A673 (cell line): ENCODE data around the gene SH3RF1. TPM values are rescaled to one million over a fixed set of nuclear protein-coding genes. Genes with fewer than 3 reads are reported as not detected.

Experiments
- BruUV-seq: library from RNA; stranded (reverse); fragments of 400-500 nt; replicated peaks from 2 replicates; lab custom pipeline; 2021; lab: Mats Ljungman, UMichigan
- CTCF ChIA-PET: fragments of 300-600 bp; sonication (Branson Sonifier 250); formaldehyde crosslinking; loops from one replicate; lab custom pipeline; 2022; ENCODE audit warnings: antibody characterized with exemption; lab: Charles Lee
- POLR2A ChIA-PET: fragments of 300-600 bp; sonication (Branson Sonifier 250); formaldehyde crosslinking; loops from one replicate; lab custom pipeline; 2022; ENCODE audit warnings: antibody characterized with exemption; ENCODE audit not compliant: low non-redundant PET; lab: Charles Lee
- DNase-seq: peaks from one replicate; pipeline ENCODE4 v3.0.0-alpha.2; 2015; ENCODE audit warnings: low spot score
- H3K27ac ChIP-seq: fragments of 200-600 bp; sonication (generic); 2 replicates; pipeline ENCODE4 v1.5.1; 2016; ENCODE audit warnings: mixed run types, low read depth, mild to moderate bottlenecking, mixed read lengths, antibody characterized with exemption, low read length; ENCODE audit not compliant: poor library complexity, severe bottlenecking
- H3K27me3 ChIP-seq: fragments of 200-600 bp; sonication (generic); replicated peaks from 2 replicates; pipeline ENCODE4 v1.6.1; 2017; ENCODE audit warnings: mixed run types, low read depth, mild to moderate bottlenecking, mixed read lengths, antibody characterized with exemption, low read length; ENCODE audit not compliant: insufficient read depth, poor library complexity
- H3K36me3 ChIP-seq: fragments of 200-600 bp; sonication (generic); 2 replicates; pipeline ENCODE4 v1.6.1; 2016; ENCODE audit warnings: mixed run types, mild to moderate bottlenecking, mixed read lengths, antibody characterized with exemption, low read length; ENCODE audit not compliant: insufficient read depth, poor library complexity, severe bottlenecking
- H3K4me1 ChIP-seq: fragments of 200-600 bp; sonication (generic); 2 replicates; pipeline ENCODE4 v1.6.1; 2017; ENCODE audit warnings: mixed run types, mild to moderate bottlenecking, mixed read lengths, antibody characterized with exemption, low read length; ENCODE audit not compliant: insufficient read depth, poor library complexity, severe bottlenecking
- H3K4me3 ChIP-seq: fragments of 200-600 bp; sonication (generic); 2 replicates; pipeline ENCODE4 v1.5.1; 2016; ENCODE audit warnings: low read depth, mixed run types, mild to moderate bottlenecking, mixed read lengths, low read length; ENCODE audit not compliant: poor library complexity, severe bottlenecking
- H3K9me3 ChIP-seq: fragments of 200-600 bp; sonication (generic); 2 replicates; pipeline ENCODE4 v1.6.1; 2016; ENCODE audit warnings: mixed run types, low read depth, mild to moderate bottlenecking, mixed read lengths, antibody characterized with exemption, low read length; ENCODE audit not compliant: poor library complexity, severe bottlenecking
- EZH2 ChIP-seq: fragments of 200-600 bp; sonication (generic); IDR thresholded peaks from 2 replicates; pipeline ENCODE4 v1.6.1; 2017; ENCODE audit warnings: borderline replicate concordance, low read depth, mild to moderate bottlenecking, mixed read lengths, antibody characterized with exemption, low read length; ENCODE audit not compliant: poor library complexity, severe bottlenecking
- intact Hi-C: fragments of 100-400 bp; cut with micrococcal nuclease; formaldehyde crosslinking; loops from one replicate; pipeline ENCODE4 v1.10.0; 2022; ENCODE audit not compliant: unreplicated experiment
- total RNA-seq: library from RNA; stranded (reverse); gene quantifications from 2 replicates; pipeline ENCODE4 v1.2.3, GENCODE V29; 2021
- TF ChIP-seq, protein P1 (sequence below): fragments of 300-800, 200-600 bp; sonication (generic); conservative IDR thresholded peaks from 2 replicates; pipeline ENCODE4 v1.5.1; 2017; ENCODE audit warnings: low read depth, mild to moderate bottlenecking, antibody characterized with exemption, low read length, moderate library complexity, mixed read lengths

Gene SH3RF1
- total RNA-seq, 1 experiment from 2014 or later, result 15.3 TPM

DNA sequence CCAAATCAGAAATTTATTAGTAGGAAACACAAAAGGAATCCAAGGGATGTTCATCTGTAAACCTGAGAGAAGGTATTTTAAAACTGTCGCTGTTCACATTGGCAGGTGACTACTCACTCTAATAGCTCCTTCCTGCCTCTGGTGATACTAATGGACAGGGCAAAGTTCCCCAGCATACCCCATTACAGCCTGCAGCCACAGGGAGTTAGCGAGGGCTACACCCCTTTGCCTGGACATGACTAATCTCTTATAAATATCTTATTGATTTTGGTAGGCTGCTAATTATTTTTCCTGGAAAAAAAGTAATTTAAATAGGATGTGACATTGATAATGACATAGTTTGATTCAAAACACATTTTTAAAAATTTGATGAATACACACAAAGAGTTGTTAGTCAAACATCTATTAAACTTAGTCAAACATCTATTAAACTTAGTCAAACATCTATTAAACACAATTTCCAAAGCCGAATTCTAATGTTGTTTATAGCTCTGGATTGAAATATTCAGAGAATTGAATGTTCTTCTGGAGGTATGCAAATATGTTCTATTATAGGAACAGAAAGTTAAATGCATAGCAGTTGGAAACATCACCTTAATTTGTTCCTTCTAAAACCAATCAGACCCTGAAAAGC, 177.8 kb downstream of the SH3RF1 start:
- Histone ChIP-seq H3K27ac (no peak overlapping the region), H3K4me3 (no peak overlapping the region), H3K4me1 (no peaks in the 10 kb centered on the region), H3K36me3 (no peaks in the 10 kb centered on the region), H3K9me3 (peaks cover 9% of the 10 kb centered on the region), H3K27me3 (no peaks in the 10 kb centered on the region)
- DNase-seq, result no peak
- CTCF ChIA-PET, result no interaction called here
- intact Hi-C loops, result no loop called here
- TF ChIP-seq EZH2, result no peak
- TF ChIP-seq, protein P1, sequence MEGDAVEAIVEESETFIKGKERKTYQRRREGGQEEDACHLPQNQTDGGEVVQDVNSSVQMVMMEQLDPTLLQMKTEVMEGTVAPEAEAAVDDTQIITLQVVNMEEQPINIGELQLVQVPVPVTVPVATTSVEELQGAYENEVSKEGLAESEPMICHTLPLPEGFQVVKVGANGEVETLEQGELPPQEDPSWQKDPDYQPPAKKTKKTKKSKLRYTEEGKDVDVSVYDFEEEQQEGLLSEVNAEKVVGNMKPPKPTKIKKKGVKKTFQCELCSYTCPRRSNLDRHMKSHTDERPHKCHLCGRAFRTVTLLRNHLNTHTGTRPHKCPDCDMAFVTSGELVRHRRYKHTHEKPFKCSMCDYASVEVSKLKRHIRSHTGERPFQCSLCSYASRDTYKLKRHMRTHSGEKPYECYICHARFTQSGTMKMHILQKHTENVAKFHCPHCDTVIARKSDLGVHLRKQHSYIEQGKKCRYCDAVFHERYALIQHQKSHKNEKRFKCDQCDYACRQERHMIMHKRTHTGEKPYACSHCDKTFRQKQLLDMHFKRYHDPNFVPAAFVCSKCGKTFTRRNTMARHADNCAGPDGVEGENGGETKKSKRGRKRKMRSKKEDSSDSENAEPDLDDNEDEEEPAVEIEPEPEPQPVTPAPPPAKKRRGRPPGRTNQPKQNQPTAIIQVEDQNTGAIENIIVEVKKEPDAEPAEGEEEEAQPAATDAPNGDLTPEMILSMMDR, result no peak
- no TSS peak for BruUV-seq
- POLR2A ChIA-PET, result no interaction called here

DNA sequence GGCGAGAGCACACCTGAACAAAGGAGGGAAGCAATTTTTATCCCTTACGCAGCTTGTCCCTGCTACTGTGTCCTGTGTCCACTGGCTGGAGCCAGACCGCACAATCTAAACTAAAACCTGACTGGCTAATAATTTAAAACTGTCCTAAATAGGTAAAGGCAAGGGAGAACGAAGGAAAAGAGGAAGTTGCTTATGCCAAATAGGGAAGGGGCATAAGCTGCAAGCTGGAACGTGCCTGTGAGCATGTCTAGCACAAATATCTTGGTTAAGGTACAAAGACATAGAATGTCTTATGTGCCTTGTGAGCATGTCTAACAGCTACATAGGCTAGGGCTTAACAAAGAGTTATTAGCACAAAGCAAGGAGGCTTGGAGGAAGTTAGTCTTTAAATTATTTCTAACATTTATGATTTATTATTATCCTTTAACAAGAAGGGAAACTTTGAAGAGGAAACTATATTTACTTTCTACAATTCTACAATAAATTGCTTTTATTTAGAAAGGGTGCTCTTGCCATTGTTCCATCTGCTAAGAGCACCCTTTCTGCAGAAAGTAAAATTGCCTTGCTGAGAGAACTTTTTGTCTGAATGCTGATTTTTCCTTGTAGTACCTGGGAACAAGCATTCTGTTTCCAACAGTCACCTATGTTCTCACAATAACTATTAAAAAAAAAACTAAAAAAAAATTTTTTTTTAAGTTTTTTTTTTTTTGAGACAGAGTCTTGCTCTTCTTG, 180.1 kb downstream of the SH3RF1 start:
- Histone ChIP-seq H3K9me3 (peaks cover 9% of the 10 kb centered on the region), H3K36me3 (no peaks in the 10 kb centered on the region), H3K27ac (no peak overlapping the region), H3K4me3 (no peak overlapping the region), H3K4me1 (no peaks in the 10 kb centered on the region), H3K27me3 (no peaks in the 10 kb centered on the region)
- CTCF ChIA-PET, result no interaction called here
- TF ChIP-seq, protein P1, result no peak
- no peak for TF ChIP-seq EZH2
- POLR2A ChIA-PET, result no interaction called here
- DNase-seq, result no peak
- BruUV-seq, result no TSS peak
- intact Hi-C loops, result no loop called here

DNA sequence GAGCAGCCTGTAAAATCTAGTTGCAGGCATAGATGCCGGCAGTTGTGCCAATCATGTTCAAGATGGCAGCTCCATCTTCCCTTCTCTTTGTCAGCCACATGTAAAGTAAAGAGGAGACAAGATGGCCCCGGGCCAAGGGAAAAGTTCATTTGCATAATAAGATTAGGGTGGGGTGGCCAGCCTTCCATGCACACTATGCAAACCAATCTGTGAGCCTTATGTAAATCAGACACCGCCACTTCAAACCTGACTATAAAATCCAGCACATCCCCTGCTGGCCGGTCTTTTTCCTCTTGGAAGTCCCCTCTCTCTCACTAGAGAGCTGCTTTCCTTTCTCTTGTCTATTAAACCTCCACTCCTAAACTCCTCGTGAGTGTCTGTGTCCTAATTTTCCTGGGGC, 181.8 kb downstream of the SH3RF1 start:
- ChIA-PET CTCF (interaction anchor here (0.5 to 1.2 kb wide), 2 partner anchors 13 to 88 kb away, joined by 3 to 6 read pairs; no protein-coding TSS in a partner anchor), POLR2A (interaction anchor here (0.6 kb wide), 1 partner anchor 128 kb away, joined by 4 read pairs; no protein-coding TSS in a partner anchor)
- no TSS peak for BruUV-seq
- H3K27ac ChIP-seq, result no peak overlapping the region
- H3K4me3 ChIP-seq, result no peak overlapping the region
- peaks cover 9% of the 10 kb centered on the region for H3K4me1 ChIP-seq
- TF ChIP-seq EZH2, result no peak
- TF ChIP-seq, protein P1, result peak; percentile 39
- H3K9me3 ChIP-seq, result peaks cover 9% of the 10 kb centered on the region
- peak; percentile 95 for DNase-seq
- intact Hi-C loops, result no loop called here
- no peaks in the 10 kb centered on the region for H3K36me3 ChIP-seq
- no peaks in the 10 kb centered on the region for H3K27me3 ChIP-seq
